Placental pericyte (primary cell): ENCODE data around the gene DGKZ. TPM values are rescaled to one million over a fixed set of nuclear protein-coding genes. Genes with fewer than 3 reads are reported as not detected.

ENCODE experiments used
- small RNA-seq: library from RNA; depleted of rRNA; stranded (forward); fragments of <200 nt; gene quantifications from one replicate; pipeline ENCODE3, GENCODE V24; 2012; ENCODE audit warnings: low replicate concordance
- total RNA-seq: library from RNA; depleted of rRNA; stranded (reverse); fragments of >200 nt; gene quantifications from 2 replicates; pipeline ENCODE4 v1.2.3, GENCODE V29; 2012

Gene DGKZ, protein sequence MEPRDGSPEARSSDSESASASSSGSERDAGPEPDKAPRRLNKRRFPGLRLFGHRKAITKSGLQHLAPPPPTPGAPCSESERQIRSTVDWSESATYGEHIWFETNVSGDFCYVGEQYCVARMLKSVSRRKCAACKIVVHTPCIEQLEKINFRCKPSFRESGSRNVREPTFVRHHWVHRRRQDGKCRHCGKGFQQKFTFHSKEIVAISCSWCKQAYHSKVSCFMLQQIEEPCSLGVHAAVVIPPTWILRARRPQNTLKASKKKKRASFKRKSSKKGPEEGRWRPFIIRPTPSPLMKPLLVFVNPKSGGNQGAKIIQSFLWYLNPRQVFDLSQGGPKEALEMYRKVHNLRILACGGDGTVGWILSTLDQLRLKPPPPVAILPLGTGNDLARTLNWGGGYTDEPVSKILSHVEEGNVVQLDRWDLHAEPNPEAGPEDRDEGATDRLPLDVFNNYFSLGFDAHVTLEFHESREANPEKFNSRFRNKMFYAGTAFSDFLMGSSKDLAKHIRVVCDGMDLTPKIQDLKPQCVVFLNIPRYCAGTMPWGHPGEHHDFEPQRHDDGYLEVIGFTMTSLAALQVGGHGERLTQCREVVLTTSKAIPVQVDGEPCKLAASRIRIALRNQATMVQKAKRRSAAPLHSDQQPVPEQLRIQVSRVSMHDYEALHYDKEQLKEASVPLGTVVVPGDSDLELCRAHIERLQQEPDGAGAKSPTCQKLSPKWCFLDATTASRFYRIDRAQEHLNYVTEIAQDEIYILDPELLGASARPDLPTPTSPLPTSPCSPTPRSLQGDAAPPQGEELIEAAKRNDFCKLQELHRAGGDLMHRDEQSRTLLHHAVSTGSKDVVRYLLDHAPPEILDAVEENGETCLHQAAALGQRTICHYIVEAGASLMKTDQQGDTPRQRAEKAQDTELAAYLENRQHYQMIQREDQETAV
- total RNA-seq, result 48.8 and 86.6 TPM in 2 replicates

DNA sequence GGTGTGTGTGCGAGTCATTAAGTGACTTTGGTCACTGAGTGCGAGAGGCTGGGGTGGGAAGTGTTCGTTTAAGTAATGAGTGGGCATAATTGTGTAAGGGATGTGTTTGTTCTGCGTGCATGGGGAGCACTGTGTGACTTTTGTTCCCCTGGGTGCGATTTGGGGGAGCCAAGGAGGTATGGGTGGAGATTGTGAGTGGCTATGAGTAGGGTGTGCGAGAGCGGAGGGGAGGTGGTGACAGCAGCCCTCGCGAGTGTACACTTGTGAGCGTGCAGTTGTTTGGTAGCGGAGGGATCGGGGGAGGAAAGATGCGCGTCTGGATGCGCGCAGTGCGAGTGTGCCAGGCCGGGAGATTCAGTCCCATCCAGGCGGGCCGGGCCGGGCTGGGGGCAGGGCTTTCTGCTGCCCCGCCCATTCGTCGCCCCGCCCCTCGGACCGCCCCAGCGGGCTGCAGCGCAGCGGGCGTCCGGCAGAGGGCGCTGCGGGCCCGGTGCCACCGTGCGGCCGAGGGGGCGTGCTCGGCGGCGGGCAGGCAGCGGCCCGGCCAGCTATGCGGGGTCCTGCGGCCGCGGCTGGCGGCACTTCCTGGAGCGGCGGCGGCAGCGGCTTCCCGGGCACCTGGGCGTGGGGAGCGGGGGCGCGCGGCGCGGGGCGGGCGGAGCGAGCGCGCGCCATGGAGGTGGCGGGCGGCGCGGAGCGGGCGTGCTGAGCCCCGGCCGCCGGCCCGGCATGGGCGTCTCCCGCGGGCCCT, at the start of gene DGKZ:
TSS of gene DGKZ (plus strand) at position 578 of the 751 bp plus-strand sequence. CDS start 197 bp downstream, outside the sequence.

GRCh38 chr11:46381048-46381818, 34.0 kb downstream of the DGKZ start, which contains the start of gene MDK:
TSS of gene MDK (plus strand) at chr11:46381669. CDS start at chr11:46382058, 389 bp downstream.

GRCh38 chr11:46391578-46392420, 44.5 kb downstream of the DGKZ start, which contains the start of gene CHRM4:
TSS of gene CHRM4 (minus strand) at chr11:46391776. CDS start at chr11:46386557, 5,219 bp downstream.

Small RNAs within 50 kb of the gene (small RNA-seq; reads per million reads assigned to genes)
- gene MIR4688, result not detected

Other genes starting within 250 kb of the DGKZ start
- gene PHF21A, start 226.0 kb upstream of the DGKZ start, total RNA-seq, result 14.7 and 16.3 TPM in 2 replicates
- gene CREB3L1, start 69.8 kb upstream of the DGKZ start, total RNA-seq, result 56.9 and 68.6 TPM in 2 replicates
- gene MDK, start 34.2 kb downstream of the DGKZ start, total RNA-seq, result 3.9 and 47.5 TPM in 2 replicates
- gene CHRM4, start 44.3 kb downstream of the DGKZ start, total RNA-seq, result not detected in 2 replicates
- 33.0 and 38.7 TPM in 2 replicates for gene AMBRA1, start 246.6 kb downstream of the DGKZ start, total RNA-seq